HepG2 (cell line): Measurements from ENCODE around the gene ELL. TPM values are rescaled to one million over a fixed set of nuclear protein-coding genes. Genes with fewer than 3 reads are reported as not detected.

Experiments
- ATAC-seq: fragments of 200-7000 bp; cut with Tn5 transposase; 3 replicates; pipeline ENCODE4 v1.9.1; 2020; ENCODE audit warnings: mild to moderate bottlenecking, moderate library complexity
- BruUV-seq: library from RNA; stranded (reverse); fragments of 400-500 nt; replicated peaks from 2 replicates; lab custom pipeline; 2021; lab: Mats Ljungman, UMichigan
- CTCF ChIA-PET: fragments of 300-600 bp; formaldehyde crosslinking; extraction: SDS; loops from one replicate; lab custom pipeline; 2021; ENCODE audit warnings: low total read pairs, inconsistent platforms, low intra/inter-chr PET ratio; lab: Yijun Ruan, JAX
- POLR2A ChIA-PET: fragments of 350-600 bp; sonication (Branson Sonifier 250); formaldehyde crosslinking; loops from one replicate; lab custom pipeline; 2020; ENCODE audit warnings: antibody characterized with exemption, inconsistent platforms; lab: Yijun Ruan, JAX
- DNase-seq: peaks from one replicate; pipeline ENCODE4 v3.0.0-alpha.2; 2015; ENCODE audit warnings: low spot score
- FAIRE-seq: peaks from 3 replicates; lab custom pipeline; 2011; peaks lifted over from hg19 to GRCh38; lab: Jason Lieb, UNC
- H2AFZ ChIP-seq: one replicate; pipeline ENCODE4 v1.6.1; 2011; ENCODE audit warnings: low read length, inconsistent platforms
- H3K27ac ChIP-seq: fragments of 300-600 bp; 3 replicates; pipeline ENCODE4 v1.8.0; 2011; ENCODE audit warnings: mixed run types, mild to moderate bottlenecking, mixed read lengths, low read length, inconsistent platforms; ENCODE audit not compliant: insufficient read depth; ENCODE audit errors: extremely low read length
- H3K27me3 ChIP-seq, 2 experiments: fragments of 200-600 bp in 1 of 2; 2 replicates in 1 of 2; 3 replicates in 1 of 2; pipeline versions ENCODE4 v1.6.0 to v1.8.0; 2011; ENCODE audit warnings: low read length in 2 of 2, mild to moderate bottlenecking in 2 of 2, moderate library complexity in 2 of 2, inconsistent platforms in 1 of 2; ENCODE audit not compliant: insufficient read depth in 2 of 2, control insufficient read depth in 1 of 2
- H3K36me3 ChIP-seq, 2 experiments: fragments of 200-600 bp in 1 of 2; replicated peaks in 1 of 2; 2 replicates in 1 of 2; 3 replicates in 1 of 2; pipeline versions ENCODE4 v1.5.1 to v1.8.0; 2011; ENCODE audit warnings: low read length in 2 of 2, inconsistent platforms in 1 of 2; ENCODE audit not compliant: insufficient read depth in 2 of 2, control insufficient read depth in 1 of 2
- H3K4me1 ChIP-seq: 2 replicates; pipeline ENCODE4 v1.5.1; 2012; ENCODE audit warnings: low read length, inconsistent platforms; ENCODE audit not compliant: insufficient read depth
- H3K4me2 ChIP-seq: 2 replicates; pipeline ENCODE4 v1.6.0; 2011; ENCODE audit warnings: low read depth, low read length, inconsistent platforms
- H3K4me3 ChIP-seq, 3 experiments: fragments of 200-600 bp in 1 of 3; sonication (generic), shearing (Covaris generic) in 1 of 3; replicated peaks in 1 of 3; 2 replicates each; pipeline ENCODE4 v1.5.1; 2011 to 2016; ENCODE audit warnings: low read length in 3 of 3, inconsistent platforms in 2 of 3, low read depth in 2 of 3, mild to moderate bottlenecking in 2 of 3, control low read depth in 1 of 3, mixed read lengths in 1 of 3; ENCODE audit not compliant: insufficient read depth in 1 of 3
- H3K79me2 ChIP-seq: one replicate; pipeline ENCODE4 v1.6.1; 2011; ENCODE audit warnings: low read length, inconsistent platforms; ENCODE audit not compliant: insufficient read depth
- H3K9ac ChIP-seq: 2 replicates; pipeline ENCODE4 v1.6.0; 2011; ENCODE audit warnings: mild to moderate bottlenecking, low read depth, low read length, inconsistent platforms; ENCODE audit not compliant: insufficient read depth
- H3K9me3 ChIP-seq: 2 replicates; pipeline ENCODE4 v1.5.1; 2012; ENCODE audit warnings: mild to moderate bottlenecking, low read length
- H4K20me1 ChIP-seq: 2 replicates; pipeline ENCODE4 v1.6.0; 2011; ENCODE audit warnings: inconsistent platforms, mild to moderate bottlenecking, low read length, moderate library complexity; ENCODE audit not compliant: insufficient read depth
- HOXA3 ChIP-seq: sonication (generic); formaldehyde crosslinking; IDR thresholded peaks from 2 replicates; pipeline ENCODE4 v1.5.0; 2020; ENCODE audit warnings: missing genetic modification reagents
- ZBTB4 ChIP-seq: sonication (generic); formaldehyde crosslinking; IDR thresholded peaks from 2 replicates; pipeline ENCODE4 v1.4.0; 2020; ENCODE audit warnings: missing genetic modification reagents, mild to moderate bottlenecking, borderline replicate concordance
- ZNF501 ChIP-seq: sonication (generic); formaldehyde crosslinking; IDR thresholded peaks from 2 replicates; pipeline ENCODE4 v1.5.1; 2020; ENCODE audit warnings: mild to moderate bottlenecking, moderate library complexity, missing genetic modification reagents
- WGBS: methylation state at CpG from one replicate; pipeline ENCODE4 v1.1.6; 2017; ENCODE audit warnings: low lambda C conversion rate; 5-methylcytosine and 5-hydroxymethylcytosine counted together
- in situ Hi-C: cut with HindIII; loops from 2 replicates; pipeline ENCODE4 v1.10.0; 2017; ENCODE audit warnings: low pct_unique_long_range_greater_than_20kb; ENCODE audit not compliant: extremely low pct_ligation_motif_present
- intact Hi-C: fragments of 100-400 bp; cut with micrococcal nuclease; formaldehyde crosslinking; loops from one replicate; pipeline ENCODE4 v1.10.0; 2022; ENCODE audit not compliant: unreplicated experiment
- polyA plus RNA-seq, 8 experiments: library from polyadenylated mRNA; depleted of rRNA in 3 of 8; stranded (reverse) in 7 of 8; unstranded in 1 of 8; fragments of >200 nt; fragmentation: Illumina TruSeq in 4 of 8; extraction: Trizol in 4 of 8; gene quantifications; 2 replicates each; pipeline versions ENCODE4 v1.2.1 to v1.2.3, GENCODE V29; 2011 to 2016; ENCODE audit warnings: low read depth in 4 of 8, missing spikeins in 1 of 8, mixed read lengths in 1 of 8; ENCODE audit not compliant: insufficient read depth in 1 of 8
- total RNA-seq, 5 experiments: library from RNA; depleted of rRNA; stranded (reverse); fragments of >200 nt; fragmentation: Illumina TruSeq; extraction: Trizol; gene quantifications; 2 replicates each; pipeline ENCODE4 v1.2.3, GENCODE V29; 2016; ENCODE audit warnings: low read depth in 1 of 5

ELL gene
- total and polyA plus RNA-seq, 2 of the 13 experiments (the other 11 are each of a cell fraction or from before 2014, with no cell fraction given): 3.7 to 5.4 TPM

- 100% methylated on average over 1 of the region's 3 CpGs for WGBS
- intact Hi-C loops: no loop called here
- Histone ChIP-seq H3K9me3 (no peaks in the 10 kb centered on the region), H3K9ac (no peak overlapping the region), H3K27me3 (no peaks in the 10 kb centered on the region), H3K4me3 (no peak overlapping the region), H3K4me2 (no peak overlapping the region), H3K27ac (no peak overlapping the region), H3K36me3 (peaks cover 25 to 45% of the 10 kb centered on the region in 2 experiments), H2AFZ (no peak overlapping the region), H3K4me1 (peaks cover 7% of the 10 kb centered on the region; the same call in 1 of the 2 replicates), H4K20me1 (peaks cover 7% of the 10 kb centered on the region; the same call in 1 of the 2 replicates), H3K79me2 (no peaks in the 10 kb centered on the region)
- in situ Hi-C loops: no loop called here
- ATAC-seq (no peak), FAIRE-seq (no peak)
- BruUV-seq: no TSS peak
- ChIA-PET CTCF (no interaction called here), POLR2A (interaction anchor here (2.1 kb wide), 1 partner anchor 17 kb away, joined by 5 read pairs; no protein-coding TSS in a partner anchor)
- TF ChIP-seq ZBTB4 (CRISPR knock-in tag) (no peak), ZNF501 (CRISPR knock-in tag) (no peak), HOXA3 (no peak)
- TF ChIP-seq, all 625 proteins: peak for 0
- DNase-seq: no peak
Observed at GRCh38 chr19:18452386-18452785, 69.5 kb downstream of the ELL start.
